H9 (cell line): ENCODE measurements around the gene POLD3. TPM values are rescaled to one million over a fixed set of nuclear protein-coding genes. Genes with fewer than 3 reads are reported as not detected.
A peak's percentile ranks its signal among the peaks of the same experiment; 100 is the strongest.

Experiments used
- DNase-seq: peaks from one replicate; pipeline ENCODE4 v3.0.0-alpha.2; 2017
- H2AFZ ChIP-seq: one replicate; pipeline ENCODE4 v1.6.1; 2013; ENCODE audit warnings: mild to moderate bottlenecking, low read length, control low read depth, moderate library complexity
- H2AK5ac ChIP-seq: 2 replicates; pipeline ENCODE4 v1.6.1; 2013; ENCODE audit warnings: low read length, control low read depth, mixed read lengths; ENCODE audit not compliant: insufficient read length
- H2BK120ac ChIP-seq: one replicate; pipeline ENCODE4 v1.6.1; 2013; ENCODE audit warnings: low read depth, mild to moderate bottlenecking, low read length, control low read depth, inconsistent platforms; ENCODE audit not compliant: poor library complexity, severe bottlenecking
- H2BK12ac ChIP-seq: 2 replicates; pipeline ENCODE4 v1.6.1; 2013; ENCODE audit warnings: low read length, control low read depth, mixed read lengths, low read depth; ENCODE audit not compliant: insufficient read length
- H2BK15ac ChIP-seq: 2 replicates; pipeline ENCODE4 v1.6.1; 2013; ENCODE audit warnings: low read depth, low read length, control low read depth
- H2BK20ac ChIP-seq: one replicate; pipeline ENCODE4 v1.6.1; 2013; ENCODE audit warnings: low read depth, mild to moderate bottlenecking, low read length, control low read depth, inconsistent platforms; ENCODE audit not compliant: poor library complexity, severe bottlenecking
- H2BK5ac ChIP-seq: 2 replicates; pipeline ENCODE4 v1.6.1; 2013; ENCODE audit warnings: low read length, control low read depth, mixed read lengths; ENCODE audit not compliant: insufficient read length
- H3K14ac ChIP-seq: 2 replicates; pipeline ENCODE4 v1.6.1; 2013; ENCODE audit warnings: low read length, control low read depth; ENCODE audit not compliant: insufficient read depth
- H3K18ac ChIP-seq: 2 replicates; pipeline ENCODE4 v1.6.1; 2013; ENCODE audit warnings: low read depth, mild to moderate bottlenecking, mixed read lengths, low read length, control low read depth; ENCODE audit not compliant: insufficient read length
- H3K23ac ChIP-seq: 2 replicates; pipeline ENCODE4 v1.6.1; 2013; ENCODE audit warnings: low read length, control low read depth, mixed read lengths, low read depth; ENCODE audit not compliant: insufficient read length
- H3K23me2 ChIP-seq: 2 replicates; pipeline ENCODE4 v1.6.1; 2013; ENCODE audit warnings: low read depth, mild to moderate bottlenecking, mixed read lengths, low read length, control low read depth; ENCODE audit not compliant: insufficient read length, poor library complexity, severe bottlenecking
- H3K27ac ChIP-seq: 2 replicates; pipeline ENCODE4 v1.5.1; 2013; ENCODE audit warnings: low read length, control low read depth, mixed read lengths, low read depth; ENCODE audit not compliant: insufficient read length
- H3K27me3 ChIP-seq: 2 replicates; pipeline ENCODE4 v1.6.1; 2013; ENCODE audit warnings: low read length, control low read depth, inconsistent platforms; ENCODE audit not compliant: insufficient read depth
- H3K4ac ChIP-seq: 2 replicates; pipeline ENCODE4 v1.6.1; 2013; ENCODE audit warnings: low read depth, mild to moderate bottlenecking, control low read depth, inconsistent platforms, low read length, moderate library complexity
- H3K4me1 ChIP-seq: 2 replicates; pipeline ENCODE4 v1.6.1; 2013; ENCODE audit warnings: low read length, control low read depth, inconsistent platforms; ENCODE audit not compliant: insufficient read depth
- H3K4me2 ChIP-seq: 2 replicates; pipeline ENCODE4 v1.6.1; 2013; ENCODE audit warnings: low read length, control low read depth, mixed read lengths; ENCODE audit not compliant: insufficient read length, insufficient read depth
- H3K56ac ChIP-seq: 2 replicates; pipeline ENCODE4 v1.6.1; 2013; ENCODE audit warnings: low read depth, mild to moderate bottlenecking, mixed read lengths, low read length, control low read depth; ENCODE audit not compliant: insufficient read length
- H3K79me1 ChIP-seq: 2 replicates; pipeline ENCODE4 v1.6.1; 2013; ENCODE audit warnings: low read depth, mild to moderate bottlenecking, moderate library complexity, low read length, control low read depth, inconsistent platforms; ENCODE audit not compliant: insufficient read depth, poor library complexity, severe bottlenecking
- H3K79me2 ChIP-seq: 2 replicates; pipeline ENCODE4 v1.6.1; 2013; ENCODE audit warnings: low read length, control low read depth, inconsistent platforms; ENCODE audit not compliant: insufficient read depth
- H3K9ac ChIP-seq: 2 replicates; pipeline ENCODE4 v1.6.1; 2013; ENCODE audit warnings: low read length, control low read depth, mixed read lengths; ENCODE audit not compliant: insufficient read length; ENCODE audit errors: extremely low read depth
- H3K9me3 ChIP-seq: one replicate; pipeline ENCODE4 v1.6.1; 2013; ENCODE audit warnings: low read depth, low read length, inconsistent platforms; ENCODE audit not compliant: control insufficient read depth
- H3T11ph ChIP-seq: one replicate; pipeline ENCODE4 v1.6.1; 2013; ENCODE audit warnings: mild to moderate bottlenecking, low read length, control low read depth, inconsistent platforms
- H4K20me1 ChIP-seq: one replicate; pipeline ENCODE4 v1.6.1; 2013; ENCODE audit not compliant: control insufficient read depth, insufficient read length, insufficient read depth
- H4K5ac ChIP-seq: 2 replicates; pipeline ENCODE4 v1.6.1; 2013; ENCODE audit warnings: low read depth, mild to moderate bottlenecking, mixed read lengths, low read length, control low read depth; ENCODE audit not compliant: insufficient read length
- H4K8ac ChIP-seq: replicated peaks from 2 replicates; pipeline ENCODE4 v1.6.1; 2013; ENCODE audit warnings: low read length, control low read depth, mixed read lengths, low read depth; ENCODE audit not compliant: insufficient read length
- H4K91ac ChIP-seq: 2 replicates; pipeline ENCODE4 v1.6.1; 2013; ENCODE audit warnings: low read depth, mild to moderate bottlenecking, moderate library complexity, mixed read lengths, low read length, control low read depth; ENCODE audit not compliant: insufficient read length
- H3K27ac Mint-ChIP-seq, 3 experiments: 2 replicates in 2 of 3; 3 replicates in 1 of 3; pipeline ENCODE4 v1.8.0; 2020 to 2021; ENCODE audit warnings: mixed read lengths in 3 of 3, mild to moderate bottlenecking in 1 of 3, moderate library complexity in 1 of 3
- H3K27me3 Mint-ChIP-seq: 2 replicates; pipeline ENCODE4 v1.8.0; 2021; ENCODE audit warnings: low read depth, mild to moderate bottlenecking, moderate library complexity, mixed read lengths
- H3K36me3 Mint-ChIP-seq, 3 experiments: 2 replicates in 2 of 3; 3 replicates in 1 of 3; pipeline ENCODE4 v1.8.0; 2020 to 2021; ENCODE audit warnings: low read depth in 3 of 3, mixed read lengths in 3 of 3; ENCODE audit not compliant: insufficient read depth in 1 of 3
- H3K4me1 Mint-ChIP-seq, 2 experiments: 2 replicates each; pipeline ENCODE4 v1.8.0; 2020; ENCODE audit warnings: mixed read lengths in 2 of 2
- H3K4me3 Mint-ChIP-seq, 2 experiments: 2 replicates in 1 of 2; 3 replicates in 1 of 2; pipeline ENCODE4 v1.8.0; 2020 to 2021; ENCODE audit warnings: mild to moderate bottlenecking in 2 of 2, mixed read lengths in 2 of 2, moderate library complexity in 1 of 2
- H3K9me3 Mint-ChIP-seq, 2 experiments: 2 replicates in 1 of 2; 3 replicates in 1 of 2; pipeline ENCODE4 v1.8.0; 2020; ENCODE audit warnings: mild to moderate bottlenecking in 2 of 2, mixed read lengths in 2 of 2, moderate library complexity in 1 of 2
- CTCF ChIP-seq: fragments of 200-600 bp; sonication (generic); conservative IDR thresholded peaks from 3 replicates; pipeline ENCODE4 v1.8.0; 2021; ENCODE audit warnings: antibody characterized with exemption, mild to moderate bottlenecking
- WGBS: extraction: QIAGEN DNeasy Blood & Tissue Kit; methylation state at CpG from one replicate; pipeline ENCODE4 v1.1.7; 2013; ENCODE audit warnings: missing lambda C conversion rate, low lambda C conversion rate, mixed read lengths; ENCODE audit not compliant: insufficient read length; ENCODE audit errors: extremely low coverage; 5-methylcytosine and 5-hydroxymethylcytosine counted together
- total RNA-seq: library from RNA; stranded (reverse); gene quantifications from 2 replicates; pipeline ENCODE4 v1.2.1, GENCODE V29; 2021

POLD3 gene
- total RNA-seq, 1 experiment from 2014 or later: 34.1 TPM

GRCh38 chr11:74682731-74683278 lies 90.4 kb downstream of the POLD3 start:
- Histone ChIP-seq H3K4me2 (peak overlapping the region; percentile 30), H3K4me1 (no peaks in the 10 kb centered on the region), H2BK15ac (no peak overlapping the region), H4K5ac (no peak overlapping the region), H2BK5ac (no peak overlapping the region), H3K27ac (no peak overlapping the region), H3K27me3 (no peaks in the 10 kb centered on the region), H3K79me1 (no peaks in the 10 kb centered on the region), H2AK5ac (no peak overlapping the region), H3K4ac (no peak overlapping the region), H3K9ac (no peak overlapping the region), H3K79me2 (no peaks in the 10 kb centered on the region), H2BK20ac (no peak overlapping the region), H3K23me2 (no peaks in the 10 kb centered on the region), H4K8ac (no peak overlapping the region), H3K23ac (no peak overlapping the region), H3K18ac (no peak overlapping the region), H3K56ac (no peak overlapping the region), H3K9me3 (no peaks in the 10 kb centered on the region), H3K14ac (0 out of 2 replicates have a peak overlapping the region, but pooled peaks have one; percentile 26), H2BK12ac (no peak overlapping the region), H3T11ph (no peak overlapping the region), H2AFZ (no peak overlapping the region), H2BK120ac (no peak overlapping the region), H4K20me1 (no peaks in the 10 kb centered on the region), H4K91ac (no peak overlapping the region)
- no peak for TF ChIP-seq CTCF
- Mint-ChIP-seq H3K27me3 (peaks cover 11% of the 10 kb centered on the region), H3K9me3 (no peaks in the 10 kb centered on the region; a peak in 1 of 5 replicates), H3K4me1 (peaks cover 11 to 16% of the 10 kb centered on the region in 2 experiments), H3K27ac (0 out of 7 replicates have a peak overlapping the region, but pooled peaks of 1 of the 3 experiments have one; percentile 59), H3K36me3 (no peaks in the 10 kb centered on the region; a peak in 1 of 7 replicates), H3K4me3 (peak overlapping the region in 1 of 2 experiments; percentile 67; a peak in 3 of 5 replicates)
- no peak for DNase-seq
- WGBS: no CpG with 5 or more reads among the region's 14 CpGs
